Bronchial epithelial cell (primary cell): ENCODE data around the gene DENND2D. TPM values are rescaled to one million over a fixed set of nuclear protein-coding genes. Genes with fewer than 3 reads are reported as not detected.

Experiments used
- DNase-seq: peaks from one replicate; pipeline ENCODE4 v3.0.0-alpha.2; 2010; ENCODE audit warnings: low read depth
- FAIRE-seq: peaks from 2 replicates; lab custom pipeline; 2011; peaks lifted over from hg19 to GRCh38; lab: Jason Lieb, UNC
- H3K27me3 ChIP-seq: 2 replicates; pipeline ENCODE4 v1.5.1; 2011; ENCODE audit warnings: low read length; ENCODE audit not compliant: control insufficient read depth, insufficient read depth
- H3K36me3 ChIP-seq: 2 replicates; pipeline ENCODE4 v1.5.1; 2011; ENCODE audit warnings: low read length; ENCODE audit not compliant: control insufficient read depth, insufficient read depth
- H3K4me3 ChIP-seq: 2 replicates; pipeline ENCODE4 v1.5.1; 2011; ENCODE audit warnings: mild to moderate bottlenecking, low read depth, low read length, control low read depth
- total RNA-seq: library from RNA; depleted of rRNA; stranded (reverse); fragments of >200 nt; gene quantifications from 2 replicates; pipeline ENCODE4 v1.2.1, GENCODE V29; 2014
- TF ChIP-seq, protein P1 (sequence below): IDR thresholded peaks from 2 replicates; pipeline ENCODE4 v1.5.1; 2011; ENCODE audit warnings: mild to moderate bottlenecking, moderate library complexity, low read length, control low read depth, inconsistent platforms; ENCODE audit not compliant: insufficient read depth, severe bottlenecking

The DENND2D gene
- total RNA-seq, 1 donor from 2014 or later: 23.7 TPM

DNA sequence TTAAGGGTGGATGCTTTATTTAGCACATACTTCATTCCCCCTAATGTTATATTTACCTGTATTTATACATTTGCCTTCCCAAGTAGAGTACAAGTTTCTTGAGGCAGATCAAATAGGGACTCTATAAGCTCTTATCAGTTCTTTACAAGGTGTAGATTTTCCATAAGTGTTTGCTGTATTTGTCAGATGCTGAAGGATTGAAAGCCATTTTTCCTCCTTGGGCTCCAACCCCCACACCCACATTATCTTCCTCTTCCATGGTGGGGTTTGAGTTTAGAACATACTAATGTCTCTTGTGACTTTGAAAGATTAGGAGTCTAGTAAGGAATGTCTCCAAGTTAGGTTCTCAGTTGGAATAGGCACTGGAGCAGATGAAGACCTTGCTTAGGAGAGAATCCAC is 24.6 kb upstream of the DENND2D start:
- Histone ChIP-seq H3K27me3 (no peaks in the 10 kb centered on the region), H3K4me3 (no peak overlapping the region), H3K36me3 (no peaks in the 10 kb centered on the region)
- DNase-seq (no peak), FAIRE-seq (no peak)
- TF ChIP-seq, protein P1, sequence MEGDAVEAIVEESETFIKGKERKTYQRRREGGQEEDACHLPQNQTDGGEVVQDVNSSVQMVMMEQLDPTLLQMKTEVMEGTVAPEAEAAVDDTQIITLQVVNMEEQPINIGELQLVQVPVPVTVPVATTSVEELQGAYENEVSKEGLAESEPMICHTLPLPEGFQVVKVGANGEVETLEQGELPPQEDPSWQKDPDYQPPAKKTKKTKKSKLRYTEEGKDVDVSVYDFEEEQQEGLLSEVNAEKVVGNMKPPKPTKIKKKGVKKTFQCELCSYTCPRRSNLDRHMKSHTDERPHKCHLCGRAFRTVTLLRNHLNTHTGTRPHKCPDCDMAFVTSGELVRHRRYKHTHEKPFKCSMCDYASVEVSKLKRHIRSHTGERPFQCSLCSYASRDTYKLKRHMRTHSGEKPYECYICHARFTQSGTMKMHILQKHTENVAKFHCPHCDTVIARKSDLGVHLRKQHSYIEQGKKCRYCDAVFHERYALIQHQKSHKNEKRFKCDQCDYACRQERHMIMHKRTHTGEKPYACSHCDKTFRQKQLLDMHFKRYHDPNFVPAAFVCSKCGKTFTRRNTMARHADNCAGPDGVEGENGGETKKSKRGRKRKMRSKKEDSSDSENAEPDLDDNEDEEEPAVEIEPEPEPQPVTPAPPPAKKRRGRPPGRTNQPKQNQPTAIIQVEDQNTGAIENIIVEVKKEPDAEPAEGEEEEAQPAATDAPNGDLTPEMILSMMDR: no peak

- FAIRE-seq (no peak), DNase-seq (no peak)
- no peaks in the 10 kb centered on the region for H3K36me3 ChIP-seq
- no peak overlapping the region for H3K4me3 ChIP-seq
- no peaks in the 10 kb centered on the region for H3K27me3 ChIP-seq
- TF ChIP-seq, protein P1: no peak
Measured at GRCh38 chr1:111223126-111223685, 22.8 kb upstream of the DENND2D start.

DNA sequence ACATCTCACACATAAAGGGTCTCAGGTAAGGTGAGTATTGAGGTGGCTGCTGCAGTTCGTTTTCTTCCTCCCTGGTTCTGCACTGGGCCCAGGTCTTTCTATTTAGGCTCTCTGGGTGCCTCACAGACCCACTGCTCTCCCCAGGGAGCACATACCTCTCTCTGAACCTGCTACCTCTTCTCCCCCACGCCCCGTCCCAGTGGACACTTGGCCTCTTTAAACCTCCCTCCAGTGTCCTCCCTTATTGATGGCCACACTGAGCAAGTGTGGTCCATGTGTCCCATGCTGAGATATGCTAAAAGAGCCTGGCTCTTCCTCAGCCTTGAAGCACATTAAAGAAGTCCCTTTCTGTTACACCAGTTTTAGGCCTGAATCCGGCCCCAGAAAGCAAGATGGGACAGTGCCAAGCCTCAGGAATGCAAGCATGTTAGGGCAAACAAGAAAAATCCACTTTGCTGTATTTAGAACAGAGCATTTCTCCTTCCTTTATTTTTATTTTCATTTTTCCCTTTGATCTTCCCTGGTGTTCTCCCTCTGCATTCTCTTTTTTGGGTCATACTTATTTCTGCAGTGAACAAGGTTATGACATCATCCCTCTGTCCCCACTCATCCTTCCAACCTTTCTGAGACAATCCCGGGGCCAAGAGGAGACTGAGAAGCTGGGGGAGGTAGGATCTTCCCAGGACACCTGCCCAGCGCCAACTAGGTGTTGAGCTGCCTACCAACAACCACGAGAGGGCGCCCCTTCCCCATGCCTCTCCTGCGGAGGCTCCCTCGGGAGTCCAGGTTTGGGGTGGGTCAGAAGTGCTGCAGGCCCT is 22.1 kb upstream of the DENND2D start:
- peak; percentile 69 for DNase-seq
- no peaks in the 10 kb centered on the region for H3K27me3 ChIP-seq
- no peaks in the 10 kb centered on the region for H3K36me3 ChIP-seq
- no peak for FAIRE-seq
- no peak overlapping the region for H3K4me3 ChIP-seq
- TF ChIP-seq, protein P1: peak; percentile 98

- TF ChIP-seq, protein P1: no peak
Measured at GRCh38 chr1:111221633-111222291, 21.3 kb upstream of the DENND2D start.

DNA sequence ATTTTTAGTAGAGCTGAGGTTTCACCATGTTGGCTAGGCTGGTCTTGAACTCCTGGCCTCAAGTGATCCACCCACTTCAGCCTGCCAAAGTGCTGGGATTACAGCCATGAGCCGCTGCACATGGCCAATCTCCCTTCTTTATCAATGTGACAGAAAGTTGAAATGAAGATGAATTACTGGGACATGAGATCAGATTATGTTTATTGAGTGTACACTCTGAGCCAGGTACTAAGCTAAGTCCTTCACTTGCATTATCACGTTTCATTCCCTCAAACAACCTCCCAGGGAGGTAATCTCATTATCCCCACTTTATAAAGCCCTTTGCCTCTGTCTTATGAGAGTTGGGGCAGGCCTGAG is 20.8 kb upstream of the DENND2D start:
- no peak overlapping the region for H3K4me3 ChIP-seq
- TF ChIP-seq, protein P1: no peak
- DNase-seq (no peak), FAIRE-seq (no peak)
- H3K27me3 ChIP-seq: no peaks in the 10 kb centered on the region
- no peaks in the 10 kb centered on the region for H3K36me3 ChIP-seq

More at GRCh38 chr1:111221633-111222291, 21.3 kb upstream of the DENND2D start:
- no peaks in the 10 kb centered on the region for H3K27me3 ChIP-seq
- H3K4me3 ChIP-seq: no peak overlapping the region
- no peak for FAIRE-seq
- no peak for DNase-seq
- no peaks in the 10 kb centered on the region for H3K36me3 ChIP-seq
